Measurements from ENCODE around the gene CCT7.
"Not testable (repeated sequence)": the region's sequence is repeated elsewhere in the genome, so short reads cannot be mapped to it uniquely, and the experiment has no call there.

CCT7 gene

GRCh38 chr2:73233932-73234832 lies at the start of gene CCT7:
Gene CCT7, plus strand, starts transcription at chr2:73234308. Its CDS starts 71 bp downstream, at chr2:73234379.
- peak; percentile 72 to 79 for DNase-seq (ENCODE audit: low read depth in 2 of 2)

- DNase-seq (ENCODE audit: low read depth in 2 of 2): no peak
Measured at GRCh38 chr2:73185965-73186364, 48.1 kb upstream of the CCT7 start.

- DNase-seq (ENCODE audit: low read depth in 2 of 2): no peak
Measured at GRCh38 chr2:73187549-73187948, 46.6 kb upstream of the CCT7 start.

- no peak for DNase-seq (ENCODE audit: low read depth in 2 of 2)
Measured at GRCh38 chr2:73197579-73197978, 36.5 kb upstream of the CCT7 start.

GRCh38 chr2:73200281-73200680 lies 33.8 kb upstream of the CCT7 start:
- not testable (repeated sequence) for DNase-seq (ENCODE audit: low read depth in 2 of 2)

- DNase-seq (ENCODE audit: low read depth in 2 of 2): no peak
Measured at GRCh38 chr2:73202156-73203054, 31.7 kb upstream of the CCT7 start, which contains the start of gene NOTO. Gene NOTO, plus strand, starts transcription at chr2:73202574. Its CDS starts 93 bp downstream, at chr2:73202667.

GRCh38 chr2:73203055-73203681 lies 30.9 kb upstream of the CCT7 start:
- DNase-seq (ENCODE audit: low read depth in 2 of 2): no peak

GRCh38 chr2:73205611-73206010 lies 28.5 kb upstream of the CCT7 start:
- DNase-seq (ENCODE audit: low read depth in 2 of 2): no peak

GRCh38 chr2:73208258-73208657 lies 25.9 kb upstream of the CCT7 start:
- no peak for DNase-seq (ENCODE audit: low read depth in 2 of 2)

GRCh38 chr2:73210019-73210418 lies 24.1 kb upstream of the CCT7 start:
- DNase-seq (ENCODE audit: low read depth in 2 of 2): no peak

- DNase-seq (ENCODE audit: low read depth in 2 of 2): no peak
Measured at GRCh38 chr2:73210696-73211095, 23.4 kb upstream of the CCT7 start.

- no peak for DNase-seq (ENCODE audit: low read depth in 2 of 2)
Measured at GRCh38 chr2:73212098-73212447, 22.0 kb upstream of the CCT7 start.

- peak; percentile 65 to 70 for DNase-seq (ENCODE audit: low read depth in 2 of 2)
Measured at GRCh38 chr2:73212448-73213176, 21.5 kb upstream of the CCT7 start.

GRCh38 chr2:73214120-73215035 lies 19.7 kb upstream of the CCT7 start, which contains the start of gene SMYD5:
Gene SMYD5, plus strand, starts transcription at chr2:73214245. Its CDS starts 22 bp downstream, at chr2:73214267.
- DNase-seq (ENCODE audit: low read depth in 2 of 2): peak; percentile 90 to 91

- DNase-seq (ENCODE audit: low read depth in 2 of 2): no peak
Measured at GRCh38 chr2:73215254-73215653, 18.9 kb upstream of the CCT7 start.

GRCh38 chr2:73217160-73217559 lies 16.9 kb upstream of the CCT7 start:
- DNase-seq (ENCODE audit: low read depth in 2 of 2): no peak

GRCh38 chr2:73217826-73218225 lies 16.3 kb upstream of the CCT7 start:
- DNase-seq (ENCODE audit: low read depth in 2 of 2): no peak

- DNase-seq (ENCODE audit: low read depth in 2 of 2): no peak
Measured at GRCh38 chr2:73218298-73218697, 15.8 kb upstream of the CCT7 start.

GRCh38 chr2:73223821-73224220 lies 10.3 kb upstream of the CCT7 start:
- DNase-seq (ENCODE audit: low read depth in 2 of 2): no peak

Data from stimulated activated CD4-positive, alpha-beta T cell treated with anti-CD3 and anti-CD28 coated beads, Interleukin-4, amount 100 ng/mL, for 48 hours (primary cell).